GM18858 (cell line): ENCODE measurements around the gene EIF4E.
"Not testable (repeated sequence)": the region's sequence is repeated elsewhere in the genome, so short reads cannot be mapped to it uniquely, and the experiment has no call there.

Experiments
- ATAC-seq: cut with Tn5 transposase; IDR thresholded peaks from one replicate; pipeline ENCODE4 v1.9.1; 2021; ENCODE audit not compliant: unreplicated experiment

Gene EIF4E

GRCh38 chr4:98928505-98929340, at the start of gene EIF4E:
Gene EIF4E (minus strand): TSS chr4:98929133. CDS start chr4:98929112, 21 bp downstream.
- ATAC-seq = peak; percentile 52

- ATAC-seq = no peak
These were observed 48.6 kb upstream of the EIF4E start for GRCh38 chr4:98977557-98977956.

GRCh38 chr4:98976716-98977115, 47.8 kb upstream of the EIF4E start:
- ATAC-seq = no peak

GRCh38 chr4:98969878-98970785, 41.2 kb upstream of the EIF4E start:
- no peak for ATAC-seq

DNA sequence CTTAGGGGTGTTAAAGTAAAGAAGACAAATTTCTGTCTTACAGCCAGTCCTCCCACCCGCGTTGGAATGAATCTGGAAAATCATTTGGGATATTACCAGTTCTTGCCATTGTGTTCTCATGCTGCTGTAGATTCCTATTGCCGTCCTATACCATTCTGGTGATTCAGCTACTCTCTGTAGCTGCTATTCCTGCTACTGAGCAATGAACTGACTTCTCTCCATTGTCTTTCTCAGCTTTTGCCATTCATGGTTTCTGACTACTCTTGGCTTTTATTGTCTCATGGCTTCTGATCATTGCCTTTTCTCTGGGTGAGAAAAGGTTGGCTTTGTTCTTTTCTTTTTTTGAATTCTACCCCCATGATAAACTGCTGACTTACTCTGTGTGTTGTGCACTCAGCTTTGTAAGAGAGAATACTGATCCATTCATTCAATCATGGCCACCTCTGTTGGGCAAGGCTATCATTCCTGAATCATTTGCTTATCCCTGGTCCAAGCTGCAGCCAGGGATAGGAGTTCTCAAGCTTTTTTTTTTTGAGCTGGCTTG, 38.9 kb upstream of the EIF4E start:
- ATAC-seq = no peak

DNA sequence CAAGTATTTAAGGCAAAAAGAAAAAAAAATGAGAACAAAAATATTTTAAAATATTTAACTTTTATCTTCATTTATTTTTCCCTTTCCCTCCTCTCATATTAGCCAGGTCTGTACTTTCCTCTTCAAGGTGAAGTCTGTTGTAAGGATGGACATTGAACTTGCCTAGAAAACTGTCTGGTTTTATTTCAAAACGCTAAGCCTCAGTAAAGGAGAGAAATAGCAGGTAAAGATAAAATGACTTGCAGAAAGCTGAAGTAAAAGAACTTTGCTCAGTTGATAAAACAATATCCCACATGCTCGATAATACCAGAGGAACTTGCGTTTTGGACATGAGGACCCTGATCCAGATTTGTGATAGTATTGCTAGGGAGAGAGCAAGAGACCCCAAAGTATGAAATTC, 38.0 kb upstream of the EIF4E start:
- ATAC-seq = no peak

DNA sequence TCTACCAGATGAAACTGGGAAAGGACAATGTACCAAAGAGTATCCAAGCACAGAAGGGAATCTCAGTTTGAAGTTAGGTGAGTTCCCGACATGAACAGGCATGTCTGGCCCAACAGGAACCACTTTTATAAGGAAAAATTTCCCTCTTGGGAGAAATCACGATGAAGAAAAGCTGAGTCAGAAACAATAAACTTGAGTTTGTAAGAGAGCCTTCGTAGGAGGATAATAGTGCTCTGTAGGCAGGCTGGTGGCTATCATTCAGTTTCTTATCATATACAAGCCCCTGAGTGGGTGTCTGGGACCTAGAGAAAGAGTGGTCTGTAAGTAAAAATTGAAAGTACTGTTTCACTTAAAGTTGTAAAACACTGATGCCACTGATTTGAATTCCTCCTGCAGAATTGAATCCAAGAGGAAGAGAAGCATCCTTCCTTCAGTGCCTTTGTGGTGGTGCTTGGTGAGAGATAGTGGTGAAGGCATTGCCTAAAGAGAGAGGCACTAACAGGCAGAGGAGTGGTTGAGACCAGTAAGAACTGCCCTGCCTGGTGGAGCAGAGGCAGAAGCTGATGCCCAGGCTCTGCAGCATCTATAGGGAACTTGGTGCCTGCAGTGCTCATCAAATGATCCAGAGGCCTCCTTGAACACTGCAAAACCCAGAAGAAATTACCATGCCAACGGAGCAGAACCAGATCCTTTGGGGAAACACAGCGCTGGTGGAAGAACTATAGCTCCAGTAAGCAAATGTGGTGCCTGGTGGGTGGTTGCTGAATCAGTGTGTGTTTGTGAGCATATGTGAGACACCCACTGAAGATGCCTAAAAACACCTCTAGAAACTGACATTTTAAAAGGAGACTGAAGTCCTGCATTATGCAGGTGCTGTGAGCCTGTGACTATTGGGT, 34.9 kb upstream of the EIF4E start:
- no peak for ATAC-seq

- no peak for ATAC-seq
These were observed 32.8 kb upstream of the EIF4E start for GRCh38 chr4:98961770-98962169.

DNA sequence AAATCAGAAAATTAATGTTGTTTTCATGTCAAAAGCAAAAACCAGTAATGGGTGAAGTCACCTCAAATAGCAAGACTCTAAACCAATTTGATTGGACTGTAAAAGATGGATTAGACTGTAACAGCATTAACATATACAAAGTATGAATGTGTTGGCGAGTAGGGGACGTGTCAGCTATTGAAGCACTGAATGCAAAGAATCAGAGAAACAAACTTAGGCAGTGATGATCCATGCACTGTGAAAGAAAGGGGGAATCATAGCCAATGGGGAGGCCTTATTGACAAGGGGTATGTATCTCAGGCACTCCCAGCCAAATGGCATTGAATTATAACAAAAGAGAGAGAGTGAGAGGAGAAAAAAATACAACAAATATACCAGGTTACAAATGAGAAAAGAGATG, 30.5 kb upstream of the EIF4E start:
- no peak for ATAC-seq

- no peak for ATAC-seq
These were observed 29.1 kb upstream of the EIF4E start for GRCh38 chr4:98958065-98958464.

DNA sequence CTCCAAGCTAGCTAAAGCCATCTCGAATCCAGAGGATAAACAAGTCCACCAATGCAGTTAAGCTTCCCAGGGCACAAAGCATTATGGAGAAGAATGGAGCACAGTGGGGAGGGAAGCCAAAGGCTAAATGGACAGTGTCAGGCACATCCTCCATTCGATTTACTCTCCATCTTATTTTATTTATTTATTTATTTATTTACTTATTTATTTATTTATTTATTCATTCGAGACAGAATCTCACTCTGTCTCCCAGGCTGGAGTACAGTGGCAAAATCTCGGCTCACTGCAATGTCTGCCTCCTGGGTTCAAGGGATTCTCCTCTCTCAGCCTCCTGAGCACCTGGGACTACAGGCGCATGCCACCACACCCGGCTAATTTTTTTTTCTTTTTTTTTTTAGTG, 26.3 kb upstream of the EIF4E start:
- no peak for ATAC-seq

- no peak for ATAC-seq
These were observed 22.8 kb upstream of the EIF4E start for GRCh38 chr4:98951710-98952109.

GRCh38 chr4:98950925-98951324, 22.0 kb upstream of the EIF4E start:
- no peak for ATAC-seq

DNA sequence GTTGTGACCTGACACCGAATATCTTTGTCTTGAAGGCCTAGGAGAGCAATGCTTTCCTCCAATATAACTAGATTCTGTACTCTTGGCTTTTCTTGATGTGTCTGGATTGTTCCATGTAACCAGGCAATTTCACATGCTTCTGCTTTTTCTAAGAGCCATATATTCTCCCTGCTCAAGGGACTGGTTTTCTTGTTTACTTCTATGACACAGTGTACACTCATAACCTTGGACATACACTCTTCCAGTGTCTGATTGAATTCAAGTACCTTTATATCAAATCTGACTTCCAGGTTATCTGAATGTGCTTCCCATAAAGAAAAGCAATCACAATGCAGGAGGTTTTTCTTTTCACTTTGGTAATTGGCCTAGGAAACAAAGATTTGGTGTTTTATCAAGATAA, 17.4 kb upstream of the EIF4E start:
- ATAC-seq = no peak

GRCh38 chr4:98945297-98945850, 16.4 kb upstream of the EIF4E start:
- peak; percentile 84 for ATAC-seq

DNA sequence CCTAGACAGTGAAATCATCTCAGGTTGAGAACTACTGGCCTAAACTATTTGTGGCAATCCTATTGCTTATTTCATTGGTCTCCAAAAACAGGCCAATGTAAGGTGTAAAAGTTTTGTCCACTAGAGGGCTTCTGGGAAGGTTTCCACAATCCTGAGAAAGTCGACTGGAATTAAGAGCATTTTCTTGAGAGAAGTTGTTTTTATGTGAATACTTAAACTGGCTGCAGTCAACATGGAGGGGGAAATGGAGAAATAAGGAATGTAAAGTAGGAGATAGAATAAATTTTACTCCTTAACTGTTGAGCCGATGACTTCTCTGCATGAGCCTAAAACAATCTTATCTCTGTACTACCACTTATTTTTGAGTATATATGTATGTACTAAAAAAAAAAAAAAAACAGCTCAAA, 11.0 kb upstream of the EIF4E start:
- ATAC-seq = peak; percentile 31

- peak; percentile 46 for ATAC-seq
These were observed 10.5 kb upstream of the EIF4E start for GRCh38 chr4:98939438-98939837.

DNA sequence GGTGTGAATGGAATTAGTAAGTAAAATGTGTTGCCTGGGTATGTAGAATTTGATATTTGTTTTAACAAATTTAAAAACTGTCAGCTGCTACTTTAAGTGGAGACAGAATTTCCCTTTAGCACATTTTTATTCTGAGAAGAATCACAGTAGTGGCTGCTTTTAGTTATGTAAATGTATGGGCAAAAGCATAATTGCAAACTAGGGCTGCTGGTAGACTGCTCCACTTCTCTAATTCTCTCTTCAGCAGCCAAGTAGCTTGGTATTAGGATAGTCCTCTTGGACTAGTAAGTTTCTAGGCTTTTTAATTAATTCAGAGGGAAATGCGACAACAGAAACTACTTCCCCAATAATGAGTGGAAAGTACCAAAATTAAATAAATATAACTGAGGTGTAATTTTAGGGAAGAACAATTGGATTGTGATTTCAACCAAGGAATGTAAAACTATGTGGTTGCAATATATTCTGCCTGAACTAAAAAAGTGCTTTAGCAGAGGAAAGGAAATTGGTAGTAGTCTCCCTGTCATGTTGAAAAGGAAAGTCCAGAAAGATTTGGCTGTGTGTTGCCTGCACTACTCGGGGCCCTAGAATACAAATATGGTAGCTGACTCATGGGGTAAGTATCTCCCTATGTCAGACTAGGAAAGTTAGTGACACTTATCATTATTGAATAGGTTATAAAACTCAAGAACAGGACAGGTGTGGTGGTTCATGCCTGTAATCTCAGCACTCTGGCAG, 9.2 kb upstream of the EIF4E start:
- no peak for ATAC-seq

DNA sequence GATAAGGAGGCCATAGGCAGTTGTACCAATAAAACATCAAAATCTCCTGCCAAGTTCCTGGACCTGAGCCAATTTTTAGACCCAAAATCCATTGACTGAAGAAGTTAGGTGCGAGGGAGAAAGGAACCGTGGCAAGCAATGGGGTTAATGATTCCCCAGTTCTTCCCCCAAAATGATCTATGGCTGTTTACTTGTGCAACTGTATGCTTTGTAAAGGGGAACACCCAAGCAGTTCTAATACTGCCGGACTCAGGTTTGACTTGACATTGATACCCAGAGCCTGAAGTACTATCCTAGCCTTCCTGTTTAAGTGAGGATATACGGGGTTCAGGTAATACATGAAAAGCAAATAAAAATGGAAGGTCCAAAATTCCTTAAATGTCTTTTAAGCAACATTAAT, 6.7 kb upstream of the EIF4E start:
- no peak for ATAC-seq

GRCh38 chr4:98934851-98935250, 5.9 kb upstream of the EIF4E start:
- ATAC-seq = not testable (repeated sequence)
